AG09319 (cell line): ENCODE data around the gene DPH6.
"Not testable (repeated sequence)": the region's sequence is repeated elsewhere in the genome, so short reads cannot be mapped to it uniquely, and the experiment has no call there.

Experiments used
- DNase-seq: peaks from one replicate; pipeline ENCODE4 v3.0.0-alpha.2; 2010; ENCODE audit warnings: low read depth; ENCODE audit errors: extremely low read depth
- CTCF ChIP-seq: IDR thresholded peaks from 2 replicates; pipeline ENCODE4 v1.5.1; 2011; ENCODE audit warnings: low read depth, mild to moderate bottlenecking, inconsistent platforms, low read length, moderate library complexity

The DPH6 gene

GRCh38 chr15:35455201-35455600, 90.8 kb downstream of the DPH6 start:
- DNase-seq: no peak
- no peak for TF ChIP-seq CTCF

- DNase-seq: peak; percentile 29
- TF ChIP-seq CTCF: no peak
Observed at GRCh38 chr15:35450492-35450891, 95.5 kb downstream of the DPH6 start.

- no peak for DNase-seq
- TF ChIP-seq CTCF: no peak
Observed at GRCh38 chr15:35448294-35448693, 97.7 kb downstream of the DPH6 start.

- TF ChIP-seq CTCF: no peak
Observed at GRCh38 chr15:35445891-35446290, 100.1 kb downstream of the DPH6 start.

GRCh38 chr15:35444557-35445204, 101.3 kb downstream of the DPH6 start:
- peak; percentile 15 for DNase-seq
- peak; percentile 76 for TF ChIP-seq CTCF

More at GRCh38 chr15:35445891-35446290, 100.1 kb downstream of the DPH6 start:
- no peak for DNase-seq

GRCh38 chr15:35443376-35443775, 102.6 kb downstream of the DPH6 start:
- DNase-seq: no peak
- no peak for TF ChIP-seq CTCF

- DNase-seq: no peak
- TF ChIP-seq CTCF: no peak
Observed at GRCh38 chr15:35442742-35443141, 103.2 kb downstream of the DPH6 start.

GRCh38 chr15:35441279-35441678, 104.7 kb downstream of the DPH6 start:
- not testable (repeated sequence) for DNase-seq
